ENCODE data around the gene PPP1CA. TPM values are rescaled to one million over a fixed set of nuclear protein-coding genes. Genes with fewer than 3 reads are reported as not detected.

Gene PPP1CA
- total and polyA plus RNA-seq, 7 donors = 59.5 to 357 (median 87.0) TPM

DNA sequence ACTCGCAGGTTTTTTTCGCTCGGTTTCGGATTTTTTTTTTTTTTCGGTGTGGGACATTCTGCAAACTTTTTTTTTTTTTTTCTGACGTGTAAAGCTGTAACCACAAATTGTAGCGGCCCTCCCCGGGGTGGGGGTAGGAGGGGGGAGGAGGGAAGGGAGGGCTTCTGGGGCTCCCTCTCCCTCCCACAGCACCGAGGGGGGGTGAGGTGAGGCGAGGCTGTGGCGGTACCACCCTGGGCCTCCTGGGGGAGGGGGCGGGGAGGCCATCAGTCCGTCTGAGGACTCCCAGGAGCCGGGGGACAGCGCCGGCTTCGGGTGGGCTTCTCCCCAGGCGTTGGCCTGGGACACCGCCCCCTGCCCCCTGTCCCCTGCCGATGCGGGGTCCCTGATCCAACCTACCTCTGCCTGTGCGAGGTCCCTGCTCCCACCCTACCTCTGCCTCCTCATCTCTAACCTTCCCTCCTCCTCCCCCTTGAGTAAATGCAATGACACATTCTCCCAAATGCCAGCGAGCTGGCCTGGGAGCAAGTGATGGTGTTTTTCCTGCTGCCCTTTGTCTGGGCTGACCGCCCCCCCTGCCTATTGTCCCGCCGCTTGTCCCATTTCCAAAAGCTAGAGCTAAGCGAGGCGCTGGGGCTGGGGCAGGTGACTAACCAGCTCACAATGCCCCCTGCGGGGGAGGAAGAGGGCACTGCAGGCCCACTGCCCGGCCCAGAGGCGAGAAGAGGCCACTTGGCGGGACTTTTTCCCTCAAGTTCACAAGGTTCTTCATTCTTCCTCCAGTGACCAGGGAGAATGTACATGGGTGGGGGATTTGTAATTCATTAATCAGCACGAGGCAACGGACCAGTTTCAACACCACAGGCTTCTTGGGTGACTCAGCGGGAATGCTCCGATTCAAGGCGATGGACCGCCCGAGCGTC is 27.7 kb downstream of the PPP1CA start:
- Histone ChIP-seq H3K27ac (peak overlapping the region; percentile 85 to 100 (median 92)), H3K4me3 (peak overlapping the region; percentile 55 to 78 (median 68)), H3K27me3 (no peaks in the 10 kb centered on the region), H3K9me3 (no peaks in the 10 kb centered on the region), H3K36me3 (no peaks in the 10 kb centered on the region), H3K4me1 (peaks cover 0 to 66% (median 57%) of the 10 kb centered on the region in 4 donors)
- peak; percentile 92 for DNase-seq
- WGBS, 2 donors = 4 to 5% methylated on average over 40 of the region's 40 CpGs
- TF ChIP-seq, protein P1, sequence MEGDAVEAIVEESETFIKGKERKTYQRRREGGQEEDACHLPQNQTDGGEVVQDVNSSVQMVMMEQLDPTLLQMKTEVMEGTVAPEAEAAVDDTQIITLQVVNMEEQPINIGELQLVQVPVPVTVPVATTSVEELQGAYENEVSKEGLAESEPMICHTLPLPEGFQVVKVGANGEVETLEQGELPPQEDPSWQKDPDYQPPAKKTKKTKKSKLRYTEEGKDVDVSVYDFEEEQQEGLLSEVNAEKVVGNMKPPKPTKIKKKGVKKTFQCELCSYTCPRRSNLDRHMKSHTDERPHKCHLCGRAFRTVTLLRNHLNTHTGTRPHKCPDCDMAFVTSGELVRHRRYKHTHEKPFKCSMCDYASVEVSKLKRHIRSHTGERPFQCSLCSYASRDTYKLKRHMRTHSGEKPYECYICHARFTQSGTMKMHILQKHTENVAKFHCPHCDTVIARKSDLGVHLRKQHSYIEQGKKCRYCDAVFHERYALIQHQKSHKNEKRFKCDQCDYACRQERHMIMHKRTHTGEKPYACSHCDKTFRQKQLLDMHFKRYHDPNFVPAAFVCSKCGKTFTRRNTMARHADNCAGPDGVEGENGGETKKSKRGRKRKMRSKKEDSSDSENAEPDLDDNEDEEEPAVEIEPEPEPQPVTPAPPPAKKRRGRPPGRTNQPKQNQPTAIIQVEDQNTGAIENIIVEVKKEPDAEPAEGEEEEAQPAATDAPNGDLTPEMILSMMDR (IDR thresholded peaks at IDR 0.05) = peak in 3 of 4 experiments; percentile 51 to 70 (median 66)
- TF ChIP-seq EP300 (IDR thresholded peaks at IDR 0.05) (peak in 1 of 4 donors; percentile 16), POLR2A (IDR thresholded peaks at IDR 0.05) (no peak), POLR2AphosphoS5 (IDR thresholded peaks at IDR 0.05) (peak; percentile 26 to 68 (median 62))
- intact Hi-C loops (cut with DNase I) = loop anchor here (1.0 kb wide), 1 partner anchor 21 kb away; the partner anchor contains the start of gene POLD4

DNA sequence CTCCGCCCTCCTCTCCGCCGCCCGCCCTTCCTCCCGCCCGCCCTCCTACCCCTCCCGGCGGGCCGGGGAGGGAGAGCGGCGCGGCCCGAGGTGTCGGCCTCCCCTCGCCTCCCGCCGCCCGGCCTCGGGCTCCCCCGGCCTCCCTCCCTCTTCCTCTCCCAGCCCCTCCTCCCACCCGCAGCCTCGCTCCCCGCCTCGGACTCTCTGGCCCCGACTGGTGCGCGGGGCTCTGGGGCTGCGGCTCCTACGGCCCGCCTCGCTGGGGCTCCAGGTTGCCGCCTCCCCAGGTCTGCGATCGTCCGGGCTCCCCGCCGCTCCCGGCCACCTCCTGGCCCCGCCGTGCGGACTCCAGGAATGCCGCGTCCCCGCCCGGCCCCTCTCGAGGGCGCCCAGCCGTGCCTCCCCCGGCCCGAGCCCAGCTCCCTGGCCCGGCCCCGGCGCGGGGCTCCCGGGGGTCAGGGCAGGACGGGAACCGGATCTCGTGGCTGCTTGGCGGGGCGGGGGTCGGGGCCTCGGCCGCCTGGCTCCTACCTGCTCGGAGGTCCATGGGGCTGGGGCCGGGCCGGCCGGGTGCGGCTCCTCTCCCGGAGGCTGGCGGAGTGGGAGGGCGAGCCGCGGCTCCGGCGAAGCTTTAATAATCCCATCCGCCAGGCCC is 28.5 kb downstream of the PPP1CA start, which contains the start of gene CLCF1:
CLCF1 (minus strand) TSS at position 606 of the 655 bp plus-strand sequence; CDS start at position 547, 59 bp downstream.
- no peak for TF ChIP-seq EP300 (IDR thresholded peaks at IDR 0.05)
- TF ChIP-seq, protein P1 (IDR thresholded peaks at IDR 0.05) = no peak
- peak in 1 of 4 donors; percentile 51 for TF ChIP-seq POLR2AphosphoS5 (IDR thresholded peaks at IDR 0.05)
- peak; percentile 89 for DNase-seq

DNA sequence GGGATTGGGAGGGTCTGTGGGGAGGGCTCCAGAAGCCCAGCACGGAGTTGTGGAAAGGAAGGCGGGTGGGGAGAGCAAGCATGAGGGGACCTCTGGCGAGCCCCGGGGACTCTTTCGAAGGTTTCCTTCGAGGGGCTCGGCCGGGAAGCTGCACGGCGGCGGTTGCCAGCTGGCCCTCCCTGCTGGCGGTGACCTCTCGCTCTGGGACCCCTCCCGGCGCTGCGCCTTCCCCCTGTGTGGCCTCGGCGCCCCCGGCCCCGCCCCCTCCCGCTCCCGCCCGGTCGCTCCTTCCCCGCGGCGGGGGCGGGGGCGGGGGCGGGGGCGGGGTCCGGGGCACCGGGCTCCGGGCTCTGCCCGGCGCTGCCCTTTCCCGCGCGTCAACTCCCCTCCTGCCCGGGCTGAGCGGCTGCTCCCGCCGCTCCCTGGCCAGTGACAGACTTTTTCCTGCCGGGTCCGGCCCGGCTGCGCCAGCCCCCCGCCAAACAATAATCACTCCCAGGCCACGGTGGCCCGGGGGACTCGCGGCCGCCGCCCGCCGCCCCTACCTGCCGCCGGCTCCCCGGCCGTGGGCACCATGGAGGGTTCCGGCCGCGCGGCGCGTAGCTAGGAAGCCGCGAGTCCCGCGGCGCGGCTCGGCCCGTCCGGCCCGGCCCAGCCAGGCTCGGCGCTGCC is 29.2 kb downstream of the PPP1CA start:
- no peaks in the 10 kb centered on the region for H3K36me3 ChIP-seq
- H3K4me3 ChIP-seq = peak overlapping the region; percentile 55 to 78 (median 68)
- TF ChIP-seq EP300 (IDR thresholded peaks at IDR 0.05) (no peak), POLR2A (IDR thresholded peaks at IDR 0.05) (no peak), POLR2AphosphoS5 (IDR thresholded peaks at IDR 0.05) (no peak)
- TF ChIP-seq, protein P1 (IDR thresholded peaks at IDR 0.05) = no peak
- peaks cover 0 to 77% (median 67%) of the 10 kb centered on the region in 4 donors for H3K4me1 ChIP-seq
- H3K27ac ChIP-seq = peak overlapping the region; percentile 85 to 100 (median 92)
- no peaks in the 10 kb centered on the region for H3K27me3 ChIP-seq
- intact Hi-C loops (cut with DNase I) = no loop called here
- 1% methylated on average over 78 of the region's 78 CpGs for WGBS, 2 donors
- DNase-seq = no peak
- no peaks in the 10 kb centered on the region for H3K9me3 ChIP-seq

More for the DNA sequence above, 28.5 kb downstream of the PPP1CA start, which contains the start of gene CLCF1:
- Histone ChIP-seq H3K4me3 (peak within 1 kb of the TSS; percentile 55 to 78 (median 68)), H3K27me3 (no peaks in the 10 kb centered on the region), H3K36me3 (no peaks in the 10 kb centered on the region), H3K4me1 (peaks cover 0 to 71% (median 60%) of the 10 kb centered on the region in 4 donors), H3K27ac (peak within 1 kb of the TSS; percentile 85 to 100 (median 92)), H3K9me3 (no peaks in the 10 kb centered on the region)
- intact Hi-C loops (cut with DNase I) = no loop called here
- 0 to 1% methylated on average over 76 of the region's 76 CpGs for WGBS, 2 donors

DNA sequence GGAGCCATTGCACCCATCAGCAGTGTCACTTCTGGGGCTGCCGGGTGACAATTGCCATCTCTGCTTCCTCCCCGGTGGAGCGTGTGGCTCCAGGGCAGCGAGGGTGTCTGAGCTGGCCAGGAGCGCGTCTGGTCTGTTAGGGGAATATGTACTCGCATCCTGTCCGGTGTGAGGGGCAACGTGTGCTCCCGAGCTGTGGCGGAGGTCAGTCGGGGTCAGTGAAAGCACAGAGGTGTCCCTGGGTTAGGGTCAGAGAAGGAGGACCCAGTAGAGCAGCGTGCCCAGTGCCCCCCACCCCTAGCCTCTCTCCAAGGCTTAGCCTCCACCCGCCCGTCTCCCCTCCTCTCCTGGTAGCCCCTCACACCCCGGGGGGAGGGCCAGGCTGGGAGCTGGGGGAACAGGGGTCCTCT is 29.7 kb downstream of the PPP1CA start:
- intact Hi-C loops (cut with DNase I) = no loop called here
- TF ChIP-seq, protein P1 (IDR thresholded peaks at IDR 0.05) = no peak
- TF ChIP-seq EP300 (IDR thresholded peaks at IDR 0.05) = no peak
- TF ChIP-seq POLR2A (IDR thresholded peaks at IDR 0.05) = no peak
- no peak for TF ChIP-seq POLR2AphosphoS5 (IDR thresholded peaks at IDR 0.05)

More for the DNA sequence above, 29.7 kb downstream of the PPP1CA start:
- Histone ChIP-seq H3K4me3 (peak overlapping the region; percentile 55 to 78 (median 68)), H3K36me3 (no peaks in the 10 kb centered on the region), H3K4me1 (peaks cover 0 to 83% (median 72%) of the 10 kb centered on the region in 4 donors), H3K27ac (peak overlapping the region; percentile 85 to 100 (median 92)), H3K27me3 (no peaks in the 10 kb centered on the region), H3K9me3 (no peaks in the 10 kb centered on the region)
- peak; percentile 73 for DNase-seq
- 11 to 27% methylated on average over 16 of the region's 16 CpGs for WGBS, 2 donors

Data from sigmoid colon (tissue), 7 donors.